Gastrocnemius medialis (tissue), 4 donors: Measurements from ENCODE around the gene SH3BP5. TPM values are rescaled to one million over a fixed set of nuclear protein-coding genes. Genes with fewer than 3 reads are reported as not detected.

Experiments
- ATAC-seq, 2 donors: fragments of 150-250 bp; one replicate each; pipeline ENCODE4 v1.9.1; 2016
- DNase-seq, 2 donors: peaks; one replicate each; pipeline ENCODE4 v3.0.0-alpha.2; 2019
- H3K27ac ChIP-seq, 4 donors: fragments of 200-600 bp; sonication (generic); 1 replicate in 1 of 4; 2 replicates in 3 of 4; pipeline ENCODE4 v1.5.1; 2016 to 2018; ENCODE audit warnings: mild to moderate bottlenecking in 2 of 4, moderate library complexity in 1 of 4
- H3K27me3 ChIP-seq, 3 donors: fragments of 200-600 bp; sonication (generic) in 2 of 3; 1 replicate in 1 of 3; 2 replicates in 2 of 3; pipeline versions ENCODE4 v1.5.1 to v1.6.0; 2016 to 2019; ENCODE audit warnings: mild to moderate bottlenecking in 1 of 3, moderate library complexity in 1 of 3
- H3K36me3 ChIP-seq, 2 donors: fragments of 200-600 bp; sonication (generic) in 1 of 2; one replicate each; pipeline ENCODE4 v1.5.1; 2017 to 2018
- H3K4me1 ChIP-seq, 2 donors: fragments of 200-600 bp; sonication (generic) in 1 of 2; one replicate each; pipeline ENCODE4 v1.5.1; 2016 to 2017; ENCODE audit warnings: mild to moderate bottlenecking in 2 of 2
- H3K4me3 ChIP-seq, 4 donors: fragments of 200-600 bp; sonication (generic) in 3 of 4; 1 replicate in 1 of 4; 2 replicates in 3 of 4; pipeline ENCODE4 v1.5.1; 2016 to 2019; ENCODE audit warnings: mild to moderate bottlenecking in 2 of 4
- H3K9me3 ChIP-seq, 3 donors: fragments of 200-600 bp; sonication (generic) in 2 of 3; 1 replicate in 1 of 3; 2 replicates in 2 of 3; pipeline ENCODE4 v1.5.1; 2016 to 2019
- POLR2A ChIP-seq, 2 donors: fragments of 450-650 bp; IDR thresholded peaks; one replicate each; pipeline ENCODE4 v1.6.1; 2017; ENCODE audit warnings: antibody characterized with exemption in 2 of 2, mild to moderate bottlenecking in 2 of 2, moderate library complexity in 2 of 2
- in situ Hi-C, 4 donors: fragments of 200-750 bp; cut with MboI; loops; one replicate each; pipeline versions ENCODE4 v1.15.0 to v1.8.0; 2017; ENCODE audit warnings: low sequenced_read_pairs in 4 of 4
- intact Hi-C: fragments of 100-400 bp; cut with DNase I; formaldehyde crosslinking; loops from one replicate; pipeline ENCODE4 v1.15.1; 2023; ENCODE audit warnings: low total_unique reads
- total RNA-seq, 4 donors: library from RNA; depleted of rRNA; stranded (reverse); fragments of >200 nt; gene quantifications; one replicate each; pipeline versions ENCODE4 v1.1.0 to v1.2.3, GENCODE V29; 2016
- TF ChIP-seq, protein P1 (sequence below), 5 experiments: fragments of 450-650 bp in 3 of 5; fragments of 200-600 bp in 2 of 5; sonication (generic) in 2 of 5; IDR thresholded peaks in 4 of 5; conservative IDR thresholded peaks in 1 of 5; 1 replicate in 4 of 5; 2 replicates in 1 of 5; pipeline ENCODE4 v1.5.1; 2016 to 2019; ENCODE audit warnings: antibody characterized with exemption in 5 of 5, mild to moderate bottlenecking in 3 of 5, moderate library complexity in 3 of 5

Gene SH3BP5
- total RNA-seq, 4 donors from 2014 or later, result 31.5 to 111 (median 75.5) TPM

DNA sequence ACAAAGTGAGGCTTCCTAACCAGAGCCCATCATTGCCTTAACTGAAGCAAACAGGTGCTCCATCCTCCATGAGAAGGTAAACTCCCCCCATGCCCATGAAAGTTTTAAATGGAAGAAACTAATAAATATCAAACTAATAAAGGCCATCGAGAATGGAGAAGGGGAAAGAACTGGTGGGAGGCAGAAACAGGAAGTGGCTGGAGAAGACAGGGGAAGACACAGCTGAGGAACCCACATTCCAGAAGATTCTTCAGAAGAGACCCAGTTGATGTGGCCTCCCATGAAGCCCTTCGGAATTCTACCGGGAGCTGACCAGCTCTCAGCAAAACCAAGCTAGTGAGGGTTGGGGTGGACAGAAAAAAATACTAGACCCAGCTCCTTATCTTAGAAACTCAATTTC lies 41.6 kb downstream of the SH3BP5 start:
- intact Hi-C loops (no loop called here), in situ Hi-C loops (no loop called here)
- TF ChIP-seq, protein P1, sequence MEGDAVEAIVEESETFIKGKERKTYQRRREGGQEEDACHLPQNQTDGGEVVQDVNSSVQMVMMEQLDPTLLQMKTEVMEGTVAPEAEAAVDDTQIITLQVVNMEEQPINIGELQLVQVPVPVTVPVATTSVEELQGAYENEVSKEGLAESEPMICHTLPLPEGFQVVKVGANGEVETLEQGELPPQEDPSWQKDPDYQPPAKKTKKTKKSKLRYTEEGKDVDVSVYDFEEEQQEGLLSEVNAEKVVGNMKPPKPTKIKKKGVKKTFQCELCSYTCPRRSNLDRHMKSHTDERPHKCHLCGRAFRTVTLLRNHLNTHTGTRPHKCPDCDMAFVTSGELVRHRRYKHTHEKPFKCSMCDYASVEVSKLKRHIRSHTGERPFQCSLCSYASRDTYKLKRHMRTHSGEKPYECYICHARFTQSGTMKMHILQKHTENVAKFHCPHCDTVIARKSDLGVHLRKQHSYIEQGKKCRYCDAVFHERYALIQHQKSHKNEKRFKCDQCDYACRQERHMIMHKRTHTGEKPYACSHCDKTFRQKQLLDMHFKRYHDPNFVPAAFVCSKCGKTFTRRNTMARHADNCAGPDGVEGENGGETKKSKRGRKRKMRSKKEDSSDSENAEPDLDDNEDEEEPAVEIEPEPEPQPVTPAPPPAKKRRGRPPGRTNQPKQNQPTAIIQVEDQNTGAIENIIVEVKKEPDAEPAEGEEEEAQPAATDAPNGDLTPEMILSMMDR (IDR thresholded peaks at IDR 0.05 in 4 of 5, conservative IDR thresholded peaks at IDR 0.05 in 1 of 5), result no peak
- peaks cover 62 to 64% of the 10 kb centered on the region in 2 donors for H3K4me1 ChIP-seq
- no peaks in the 10 kb centered on the region for H3K27me3 ChIP-seq
- DNase-seq (no peak), ATAC-seq (no peak)
- H3K36me3 ChIP-seq, result no peaks in the 10 kb centered on the region
- H3K27ac ChIP-seq, result peak overlapping the region in 3 of 4 donors; percentile 77 to 89 (median 86)
- no peak overlapping the region for H3K4me3 ChIP-seq
- H3K9me3 ChIP-seq, result no peaks in the 10 kb centered on the region

DNA sequence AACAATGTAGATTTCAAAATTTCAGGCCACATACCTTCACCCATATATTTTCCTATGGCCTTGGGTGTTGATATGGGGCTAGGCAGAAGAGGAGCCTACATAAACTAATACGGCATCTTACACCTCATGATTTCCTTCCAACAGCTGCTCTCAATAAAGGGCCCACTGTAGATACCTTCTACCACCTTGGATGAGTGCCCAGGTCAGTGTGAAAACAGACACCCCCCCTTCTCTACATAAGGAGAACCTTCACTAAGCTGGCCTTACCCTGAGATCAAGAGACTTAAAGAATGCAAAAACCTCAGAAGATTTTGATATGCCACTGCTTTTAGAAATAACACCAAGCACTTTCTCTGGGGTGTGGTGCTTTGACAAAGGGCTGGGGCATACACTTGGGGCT lies 42.7 kb downstream of the SH3BP5 start:
- H3K27ac ChIP-seq, result peak overlapping the region in 3 of 4 donors; percentile 45 to 81 (median 77)
- no peak for DNase-seq
- peaks cover 65 to 67% of the 10 kb centered on the region in 2 donors for H3K4me1 ChIP-seq
- intact Hi-C loops (no loop called here), in situ Hi-C loops (no loop called here)
- no peak overlapping the region for H3K4me3 ChIP-seq
- H3K36me3 ChIP-seq, result no peaks in the 10 kb centered on the region
- TF ChIP-seq POLR2A (IDR thresholded peaks at IDR 0.05), result no peak
- TF ChIP-seq, protein P1 (IDR thresholded peaks at IDR 0.05 in 4 of 5, conservative IDR thresholded peaks at IDR 0.05 in 1 of 5), result no peak
- H3K9me3 ChIP-seq, result no peaks in the 10 kb centered on the region
- no peak for ATAC-seq
- no peaks in the 10 kb centered on the region for H3K27me3 ChIP-seq

DNA sequence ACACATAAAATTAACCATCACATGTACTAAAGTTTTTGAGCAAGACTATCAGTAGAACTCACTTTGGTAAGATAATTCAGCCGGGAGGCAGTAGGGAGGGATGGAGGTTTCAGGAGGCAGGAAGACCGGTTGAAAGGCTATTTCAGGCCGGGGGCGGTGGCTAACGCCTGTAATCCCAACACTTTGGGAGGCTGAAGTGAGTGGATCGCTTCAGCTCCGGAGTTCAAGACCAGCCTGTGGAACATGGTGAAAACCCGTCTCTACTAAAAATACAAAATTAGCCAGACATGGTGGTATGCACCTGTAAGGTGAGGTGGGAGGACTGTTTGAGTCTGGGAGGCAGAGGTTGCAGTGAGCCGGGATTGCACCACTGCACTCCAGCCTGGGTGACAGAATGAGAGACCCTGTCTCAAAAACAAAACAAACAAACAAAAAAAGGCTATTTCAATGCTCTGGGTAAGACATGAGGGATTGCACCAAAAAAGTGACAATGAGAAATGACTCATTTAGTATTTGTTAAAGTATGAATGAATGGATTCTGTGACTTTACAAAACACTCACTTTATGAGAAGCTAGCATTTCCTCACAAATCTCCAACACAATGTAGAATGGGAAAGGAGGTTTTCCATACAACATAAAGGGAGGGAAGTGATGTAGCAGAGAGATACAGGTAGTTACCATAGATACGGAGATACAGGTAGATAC lies 43.9 kb downstream of the SH3BP5 start:
- H3K9me3 ChIP-seq, result no peaks in the 10 kb centered on the region
- H3K27me3 ChIP-seq, result no peaks in the 10 kb centered on the region
- no peak overlapping the region for H3K4me3 ChIP-seq
- no peak for DNase-seq
- intact Hi-C loops, result no loop called here
- TF ChIP-seq, protein P1 (IDR thresholded peaks at IDR 0.05 in 4 of 5, conservative IDR thresholded peaks at IDR 0.05 in 1 of 5), result no peak
- no peak for TF ChIP-seq POLR2A (IDR thresholded peaks at IDR 0.05)
- no peaks in the 10 kb centered on the region for H3K36me3 ChIP-seq
- in situ Hi-C loops, result no loop called here
- ATAC-seq, result no peak
- peak overlapping the region; percentile 76 to 81 (median 79) for H3K27ac ChIP-seq
- H3K4me1 ChIP-seq, result peaks cover 64 to 68% of the 10 kb centered on the region in 2 donors

DNA sequence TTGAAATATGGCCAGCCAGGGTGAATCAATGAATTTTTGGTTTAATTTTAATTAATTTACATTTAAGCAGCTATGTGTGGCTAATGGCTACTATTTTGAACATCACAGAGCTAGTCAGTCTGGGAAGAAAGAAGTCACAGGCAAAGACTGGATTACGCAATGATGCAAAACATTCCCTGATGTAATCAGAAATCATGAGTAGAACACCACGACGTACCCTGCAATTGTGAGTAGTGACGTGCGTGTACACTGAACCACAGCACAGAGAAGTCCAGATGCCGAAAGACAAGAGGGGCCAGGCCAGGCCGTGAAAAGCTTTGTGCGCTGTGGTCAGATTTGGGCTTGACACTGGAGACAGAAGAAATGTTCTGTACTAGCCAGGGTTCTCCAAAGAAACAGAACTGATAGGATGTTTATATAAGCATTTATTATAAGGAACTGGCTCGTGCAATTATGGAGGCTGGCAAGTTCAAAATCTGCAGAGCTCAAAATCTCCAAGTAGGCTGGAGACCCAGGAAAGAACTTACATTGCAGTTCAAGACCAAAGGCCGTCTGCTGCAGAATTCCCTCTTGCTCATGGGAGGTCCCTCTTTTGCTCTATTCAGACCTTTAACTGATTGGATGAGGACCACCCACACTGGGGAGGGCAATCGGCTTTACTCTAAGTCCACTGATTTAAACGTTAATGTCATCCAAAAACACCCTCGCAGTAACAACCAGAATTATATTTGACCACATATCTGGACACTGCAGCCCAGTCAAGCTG lies 44.6 kb downstream of the SH3BP5 start:
- Histone ChIP-seq H3K4me1 (peaks cover 57 to 61% of the 10 kb centered on the region in 2 donors), H3K36me3 (no peaks in the 10 kb centered on the region), H3K9me3 (no peaks in the 10 kb centered on the region), H3K27ac (peak overlapping the region; percentile 76 to 81 (median 79)), H3K27me3 (no peaks in the 10 kb centered on the region), H3K4me3 (no peak overlapping the region)
- TF ChIP-seq, protein P1 (IDR thresholded peaks at IDR 0.05 in 4 of 5, conservative IDR thresholded peaks at IDR 0.05 in 1 of 5), result no peak
- peak; percentile 60 to 72 for TF ChIP-seq POLR2A (IDR thresholded peaks at IDR 0.05)
- in situ Hi-C loops, result no loop called here
- peak; percentile 94 to 97 for ATAC-seq
- DNase-seq, result peak; percentile 80 to 89
- intact Hi-C loops, result loop anchor here (2.0 kb wide), 1 partner anchor 37 kb away; no protein-coding TSS in a partner anchor
